Renal pelvis (tissue), 4 donors: ENCODE results near the gene CTNNA3. TPM values are rescaled to one million over a fixed set of nuclear protein-coding genes. Genes with fewer than 3 reads are reported as not detected.
"Not testable (repeated sequence)": the region's sequence is repeated elsewhere in the genome, so short reads cannot be mapped to it uniquely, and the experiment has no call there.

Experiments
- DNase-seq: peaks from one replicate; pipeline ENCODE4 v3.0.0-alpha.2; 2013
- polyA plus RNA-seq, 3 donors: library from polyadenylated mRNA; unstranded; fragments of 120-200 nt; gene quantifications; one replicate each; pipeline ENCODE4 v1.2.1, GENCODE V29; 2013; ENCODE audit not compliant: insufficient read length in 3 of 3

The CTNNA3 gene
- polyA plus RNA-seq, 3 donors = 2.8 to 4.2 (median 4.1) TPM

- no peak for DNase-seq
Measured at GRCh38 chr10:67518043-67518442, 178.0 kb downstream of the CTNNA3 start.

DNA sequence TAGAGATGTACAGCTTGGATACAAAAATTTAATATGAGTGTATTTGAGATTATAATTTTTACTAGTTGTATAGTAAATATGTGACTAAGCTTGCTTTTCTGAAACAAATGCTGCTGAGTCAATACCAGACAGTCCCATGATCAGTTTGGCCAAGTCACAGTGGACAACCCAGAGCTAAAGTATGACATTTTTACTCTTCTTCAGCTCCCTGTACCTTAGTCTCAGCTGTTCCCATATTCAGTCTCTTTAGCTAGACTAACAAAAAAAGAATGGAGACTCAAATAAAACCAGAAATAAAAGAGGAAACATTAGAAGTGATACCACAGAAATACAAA lies 189.3 kb downstream of the CTNNA3 start:
- no peak for DNase-seq

- no peak for DNase-seq
Measured at GRCh38 chr10:67506083-67506756, 189.8 kb downstream of the CTNNA3 start.

DNA sequence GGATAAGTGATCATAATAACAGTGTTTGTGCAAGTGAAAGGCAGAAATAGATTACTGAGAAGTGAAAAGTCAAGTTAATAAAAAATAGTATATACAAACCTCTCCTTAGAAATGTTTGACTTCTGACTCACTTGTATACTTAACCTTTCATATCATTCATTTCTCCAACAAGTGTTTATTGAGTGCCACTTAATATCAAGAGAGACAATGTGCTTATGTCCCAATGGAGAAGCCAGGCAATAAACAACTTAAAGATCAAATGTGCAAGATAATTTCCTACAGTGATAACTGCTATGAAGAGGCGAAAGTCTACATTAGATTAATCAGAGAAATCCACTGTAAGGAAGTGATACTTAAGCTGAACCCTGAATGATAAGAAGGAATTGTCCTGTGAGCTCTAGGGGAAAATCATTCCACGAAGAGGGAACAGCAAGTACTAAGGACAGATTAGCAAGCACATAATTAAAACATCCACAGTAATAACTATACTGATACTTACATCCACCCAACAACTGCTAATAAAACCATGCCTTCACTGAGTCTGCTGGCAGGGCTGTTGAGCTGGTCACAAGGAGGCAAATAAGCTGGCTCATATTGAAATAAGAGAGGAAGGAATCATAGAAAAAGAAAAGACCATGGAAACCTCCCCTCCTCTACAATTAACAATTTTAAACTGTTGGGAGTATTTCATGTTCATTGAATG lies 203.5 kb downstream of the CTNNA3 start:
- no peak for DNase-seq

GRCh38 chr10:67487906-67488619 lies 207.9 kb downstream of the CTNNA3 start:
- no peak for DNase-seq

- no peak for DNase-seq
Measured at GRCh38 chr10:67487199-67487598, 208.8 kb downstream of the CTNNA3 start.

GRCh38 chr10:67477868-67478267 lies 218.1 kb downstream of the CTNNA3 start:
- DNase-seq = no peak

- DNase-seq = no peak
Measured at GRCh38 chr10:67476201-67476600, 219.8 kb downstream of the CTNNA3 start.

GRCh38 chr10:67473850-67474633 lies 222.0 kb downstream of the CTNNA3 start:
- no peak for DNase-seq

- no peak for DNase-seq
Measured at GRCh38 chr10:67471022-67471421, 225.0 kb downstream of the CTNNA3 start.

GRCh38 chr10:67464278-67464677 lies 231.7 kb downstream of the CTNNA3 start:
- no peak for DNase-seq

GRCh38 chr10:67452892-67453291 lies 243.1 kb downstream of the CTNNA3 start:
- no peak for DNase-seq

DNA sequence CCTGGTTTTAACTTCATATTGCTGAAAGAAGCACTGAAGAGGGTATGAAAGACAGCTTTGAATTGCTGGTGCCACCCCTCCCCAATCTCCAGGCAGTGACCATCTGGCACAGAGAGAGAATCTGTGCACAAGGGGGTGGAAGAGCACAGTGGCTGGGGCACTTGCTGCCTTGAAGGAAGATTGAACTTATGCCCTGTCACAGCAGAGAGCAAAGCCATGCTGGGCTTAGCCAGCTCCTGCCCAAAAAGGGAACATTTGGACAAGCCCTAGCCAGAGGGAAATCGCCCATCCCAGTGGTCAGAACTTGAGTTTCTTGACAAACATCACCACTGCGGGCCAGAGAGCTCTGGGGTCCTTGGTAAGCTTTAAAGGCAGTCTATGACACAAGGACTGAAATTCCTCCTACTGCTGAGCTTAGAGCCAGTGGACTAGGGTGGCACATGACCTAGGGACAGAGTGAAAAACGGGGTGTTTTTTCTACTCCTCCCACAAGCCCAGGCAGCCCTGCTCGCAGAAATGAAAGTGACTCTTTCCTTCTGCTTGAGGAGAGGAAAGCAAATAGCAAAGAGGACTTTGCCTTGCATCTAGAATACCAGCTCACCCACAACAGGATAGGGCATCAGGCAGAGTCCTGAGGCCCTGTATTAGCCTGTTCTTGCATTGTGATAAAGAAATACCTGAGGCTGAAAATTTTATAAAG lies 257.2 kb downstream of the CTNNA3 start:
- no peak for DNase-seq

GRCh38 chr10:67433276-67433675 lies 262.7 kb downstream of the CTNNA3 start:
- DNase-seq = no peak

DNA sequence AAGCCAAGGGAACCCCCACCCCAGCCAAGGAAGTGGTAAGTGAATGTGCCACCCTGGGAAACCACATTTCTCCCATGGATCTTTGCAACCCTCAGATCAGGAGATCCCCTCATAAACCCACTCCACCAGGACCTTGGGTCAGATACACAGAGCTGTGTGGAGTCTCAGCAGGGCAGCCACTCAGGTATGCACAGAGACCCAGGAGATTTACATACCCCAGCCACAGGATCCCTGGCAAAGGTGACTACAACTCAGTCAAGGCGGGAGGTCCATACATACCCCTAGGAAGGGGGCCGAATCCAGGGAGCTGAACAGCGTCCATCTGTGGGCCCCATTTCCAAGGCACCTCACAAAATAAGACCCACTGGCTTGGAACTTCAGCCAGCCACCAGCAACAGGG lies 293.4 kb downstream of the CTNNA3 start:
- DNase-seq = no peak

- no peak for DNase-seq
Measured at GRCh38 chr10:67401711-67402110, 294.3 kb downstream of the CTNNA3 start.

DNA sequence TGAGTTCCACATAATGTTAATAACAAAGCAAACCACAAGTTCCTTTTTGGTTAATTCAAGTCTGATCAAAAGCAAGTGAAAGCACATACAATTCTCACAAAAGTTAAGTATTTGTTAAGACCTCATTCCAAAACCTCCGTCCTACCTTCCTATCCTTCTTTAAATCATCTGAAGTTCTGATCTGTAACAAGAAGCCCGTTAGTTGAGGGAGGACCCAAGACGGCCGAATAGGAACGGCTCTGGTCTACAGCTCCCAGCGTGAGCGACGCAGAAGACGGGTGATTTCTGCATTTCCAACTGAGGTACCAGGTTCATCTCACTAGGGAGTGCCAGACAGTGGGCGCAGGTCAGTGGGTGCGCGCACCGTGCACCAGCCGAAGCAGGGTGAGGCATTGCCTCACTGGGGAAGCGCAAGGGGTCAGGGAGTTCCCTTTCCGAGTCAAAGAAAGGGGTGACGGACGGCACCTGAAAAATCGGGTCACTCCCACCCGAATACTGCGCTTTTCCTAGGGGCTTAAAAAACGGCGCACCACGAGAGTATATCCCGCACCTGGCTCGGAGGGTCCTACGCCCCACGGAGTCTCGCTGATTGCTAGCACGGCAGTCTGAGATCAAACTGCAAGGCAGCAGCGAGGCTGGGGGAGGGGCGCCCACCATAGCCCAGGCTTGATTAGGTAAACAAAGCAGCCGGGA lies 309.0 kb downstream of the CTNNA3 start:
- not testable (repeated sequence) for DNase-seq

GRCh38 chr10:67386260-67386659 lies 309.7 kb downstream of the CTNNA3 start:
- DNase-seq = no peak

DNA sequence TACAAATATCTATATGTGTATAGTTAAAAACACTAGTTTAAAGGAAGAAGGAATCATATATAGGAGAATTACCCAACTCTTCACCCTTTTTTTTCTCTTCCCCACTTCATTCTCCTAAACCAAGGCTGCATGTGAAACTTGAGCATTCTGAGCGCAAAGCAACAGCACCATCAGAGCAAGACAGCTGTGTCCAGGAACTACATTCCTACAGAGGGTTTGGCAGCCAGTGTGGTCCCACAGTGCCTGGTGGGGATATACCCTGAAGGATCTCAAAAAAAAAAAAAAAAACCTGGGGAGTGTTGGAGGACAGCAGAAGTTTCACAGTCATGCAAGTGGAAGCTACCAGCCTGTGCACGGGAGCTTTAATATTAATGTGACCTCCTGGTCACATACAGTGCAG lies 310.4 kb downstream of the CTNNA3 start:
- no peak for DNase-seq

DNA sequence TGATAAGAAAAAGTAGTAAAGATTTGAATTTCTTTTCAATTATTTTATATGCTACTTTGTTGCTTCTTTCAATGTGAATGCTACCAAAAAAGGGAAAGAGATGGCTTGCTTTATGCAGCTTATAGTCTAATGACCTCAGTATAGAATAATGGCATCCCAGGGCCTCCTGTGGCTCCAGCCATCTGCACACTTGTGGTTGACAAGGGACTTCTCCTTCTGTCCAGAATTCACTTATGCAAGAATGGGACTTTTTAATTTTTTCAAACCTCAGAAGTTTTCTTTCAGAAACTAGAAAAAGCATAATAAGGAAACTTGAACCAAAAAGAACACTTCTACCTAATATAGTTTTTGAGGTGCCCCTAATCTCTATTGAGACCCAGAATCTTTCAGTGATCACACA lies 310.9 kb downstream of the CTNNA3 start:
- DNase-seq = no peak
